ENCODE results near the gene POLR2E. TPM values are rescaled to one million over a fixed set of nuclear protein-coding genes. Genes with fewer than 3 reads are reported as not detected.

The POLR2E gene
- total RNA-seq, 1 experiment from 2014 or later = 281 TPM

- no peak for ATAC-seq
- H3K4me3 ChIP-seq (replicated peaks in 1 of 2; ENCODE audit: low read depth in 1 of 2, low read length in 2 of 2) = no peak overlapping the region
- no peak overlapping the region for H3K9ac ChIP-seq (ENCODE audit: low read length)
- no peaks in the 10 kb centered on the region for H4K20me1 ChIP-seq (ENCODE audit: insufficient read depth)
- no peaks in the 10 kb centered on the region for H3K9me2 ChIP-seq (ENCODE audit: insufficient read depth)
- no peaks in the 10 kb centered on the region for H3K9me3 ChIP-seq (ENCODE audit: control insufficient read depth in 1 of 2, insufficient read depth in 1 of 2, low read depth in 1 of 2, low read length in 2 of 2)
- no peak overlapping the region for H2AFZ ChIP-seq (ENCODE audit: low read depth, low read length, poor library complexity, severe bottlenecking)
- peaks cover 23% of the 10 kb centered on the region; the same call in 1 of the 2 replicates for H3K79me2 ChIP-seq (ENCODE audit: insufficient read depth, low read length)
- no peak for DNase-seq (ENCODE audit: low read depth, low spot score)
- no peak overlapping the region for H3K4me2 ChIP-seq (ENCODE audit: low read length)
- H3K4me1 ChIP-seq (ENCODE audit: control insufficient read depth in 1 of 2, insufficient read depth in 2 of 2, low read length in 2 of 2) = peaks cover 0 to 4% of the 10 kb centered on the region in 2 experiments; a peak in 1 of 4 replicates
- intact Hi-C loops (cut with micrococcal nuclease) = no loop called here
- POLR2A ChIA-PET = no interaction called here
- RAD21 ChIA-PET (ENCODE audit: low non-redundant PET in 1 of 2, low total read pairs in 2 of 2, uncharacterized antibody in 2 of 2, unreplicated experiment in 2 of 2) = no interaction called here
- CTCF ChIA-PET = no interaction called here
- peaks cover 0 to 8% of the 10 kb centered on the region in 2 experiments; a peak in 1 of 4 replicates for H3K36me3 ChIP-seq (ENCODE audit: control insufficient read depth in 1 of 2, insufficient read depth in 2 of 2, low read length in 2 of 2)
- H3K27me3 ChIP-seq (ENCODE audit: insufficient read depth, low read length) = no peaks in the 10 kb centered on the region
- H3K27ac ChIP-seq (ENCODE audit: low read depth, low read length) = peak overlapping the region; percentile 18; the same call in 1 of the 2 replicates
- BruUV-seq (replicated peaks) = no TSS peak
- TF ChIP-seq ELF1 (IDR thresholded peaks at IDR 0.05; ENCODE audit: borderline replicate concordance, low read depth) (no peak), EGR1 (IDR thresholded peaks at IDR 0.05; ENCODE audit: low read depth) (no peak), REST (IDR thresholded peaks at IDR 0.05; ENCODE audit: low read depth) (no peak)
These were observed 41.0 kb upstream of the POLR2E start for GRCh38 chr19:1136201-1136600.

- H3K9me3 ChIP-seq (ENCODE audit: control insufficient read depth in 1 of 2, insufficient read depth in 1 of 2, low read depth in 1 of 2, low read length in 2 of 2) = no peaks in the 10 kb centered on the region
- BruUV-seq (replicated peaks) = no TSS peak
- peaks cover 0 to 8% of the 10 kb centered on the region in 2 experiments; a peak in 1 of 4 replicates for H3K36me3 ChIP-seq (ENCODE audit: control insufficient read depth in 1 of 2, insufficient read depth in 2 of 2, low read length in 2 of 2)
- ChIA-PET POLR2A (no interaction called here), CTCF (no interaction called here), RAD21 (ENCODE audit: low non-redundant PET in 1 of 2, low total read pairs in 2 of 2, uncharacterized antibody in 2 of 2, unreplicated experiment in 2 of 2) (interaction anchor here in 1 of 2 experiments (0.7 kb wide), 1 partner anchor 185 kb away, joined by 3 read pairs; no protein-coding TSS in a partner anchor)
- peaks cover 0 to 4% of the 10 kb centered on the region in 2 experiments; a peak in 1 of 4 replicates for H3K4me1 ChIP-seq (ENCODE audit: control insufficient read depth in 1 of 2, insufficient read depth in 2 of 2, low read length in 2 of 2)
- H2AFZ ChIP-seq (ENCODE audit: low read depth, low read length, poor library complexity, severe bottlenecking) = no peak overlapping the region
- intact Hi-C loops (cut with micrococcal nuclease) = no loop called here
- TF ChIP-seq ELF1 (IDR thresholded peaks at IDR 0.05; ENCODE audit: borderline replicate concordance, low read depth) = no peak
- TF ChIP-seq FOSL1 (IDR thresholded peaks at IDR 0.05; ENCODE audit: low read depth) = no peak
- no peak for TF ChIP-seq EZH2phosphoT487 (IDR thresholded peaks at IDR 0.05; ENCODE audit: borderline replicate concordance)
- TF ChIP-seq EGR1 (IDR thresholded peaks at IDR 0.05; ENCODE audit: low read depth) = no peak
- no peak for TF ChIP-seq MAX (IDR thresholded peaks at IDR 0.05)
- TF ChIP-seq ZBTB33 (IDR thresholded peaks at IDR 0.05; ENCODE audit: extremely low read depth, insufficient replicate concordance, low read length) = no peak
- TF ChIP-seq ATF3 (IDR thresholded peaks at IDR 0.05) = no peak
- TF ChIP-seq JUND (IDR thresholded peaks at IDR 0.05) = no peak
- no peak overlapping the region for H3K9ac ChIP-seq (ENCODE audit: low read length)
- H3K27ac ChIP-seq (ENCODE audit: low read depth, low read length) = no peak overlapping the region
- H4K20me1 ChIP-seq (ENCODE audit: insufficient read depth) = no peaks in the 10 kb centered on the region
- DNase-seq (ENCODE audit: low read depth, low spot score) (no peak), ATAC-seq (no peak)
- no peaks in the 10 kb centered on the region for H3K9me2 ChIP-seq (ENCODE audit: insufficient read depth)
- H3K79me2 ChIP-seq (ENCODE audit: insufficient read depth, low read length) = peaks cover 24% of the 10 kb centered on the region; the same call in 1 of the 2 replicates
- H3K4me2 ChIP-seq (ENCODE audit: low read length) = no peak overlapping the region
- no peaks in the 10 kb centered on the region for H3K27me3 ChIP-seq (ENCODE audit: insufficient read depth, low read length)
- no peak overlapping the region for H3K4me3 ChIP-seq (replicated peaks in 1 of 2; ENCODE audit: low read depth in 1 of 2, low read length in 2 of 2)
These were observed 40.3 kb upstream of the POLR2E start for GRCh38 chr19:1135454-1135853.
